Measurements from ENCODE around the gene VPS29.
A peak's percentile ranks its signal among the peaks of the same experiment; 100 is the strongest.
"Not testable (repeated sequence)": the region's sequence is repeated elsewhere in the genome, so short reads cannot be mapped to it uniquely, and the experiment has no call there.

The VPS29 gene

GRCh38 chr12:110468214-110469048 lies 33.5 kb downstream of the VPS29 start, which contains the start of the genes FAM216A and GPN3:
FAM216A (plus strand) TSS chr12:110468845; CDS start chr12:110468876, 31 bp downstream.
GPN3 (minus strand) TSS chr12:110468257; CDS start chr12:110468203, 54 bp downstream.
- no peak for TF ChIP-seq CTCF (IDR thresholded peaks at IDR 0.05; ENCODE audit: borderline replicate concordance, control extremely low read depth, extremely low read depth, insufficient read depth, missing control alignments)
- in situ Hi-C loops (cut with MboI; ENCODE audit: low sequenced_read_pairs, unreplicated experiment) = loop anchor here (10.0 kb wide), 1 partner anchor 226 kb away; no protein-coding TSS in a partner anchor
- peak; percentile 96 for DNase-seq (ENCODE audit: low spot score)

- in situ Hi-C loops (cut with MboI; ENCODE audit: low sequenced_read_pairs, unreplicated experiment) = loop anchor here (10.0 kb wide), 1 partner anchor 227 kb away; no protein-coding TSS in a partner anchor
- no peak for TF ChIP-seq CTCF (IDR thresholded peaks at IDR 0.05; ENCODE audit: borderline replicate concordance, control extremely low read depth, extremely low read depth, insufficient read depth, missing control alignments)
- no peak for DNase-seq (ENCODE audit: low spot score)
These were observed 34.1 kb downstream of the VPS29 start for GRCh38 chr12:110467847-110468213.

- DNase-seq (ENCODE audit: low spot score) = no peak
- TF ChIP-seq CTCF (IDR thresholded peaks at IDR 0.05; ENCODE audit: borderline replicate concordance, control extremely low read depth, extremely low read depth, insufficient read depth, missing control alignments) = no peak
- in situ Hi-C loops (cut with MboI; ENCODE audit: low sequenced_read_pairs, unreplicated experiment) = loop anchor here (10.0 kb wide), 1 partner anchor 228 kb away; no protein-coding TSS in a partner anchor
These were observed 35.1 kb downstream of the VPS29 start for GRCh38 chr12:110466791-110467190.

GRCh38 chr12:110465765-110466164 lies 36.1 kb downstream of the VPS29 start:
- DNase-seq (ENCODE audit: low spot score) = not testable (repeated sequence)
- in situ Hi-C loops (cut with MboI; ENCODE audit: low sequenced_read_pairs, unreplicated experiment) = loop anchor here (10.0 kb wide), 1 partner anchor 229 kb away; no protein-coding TSS in a partner anchor

- no peak for TF ChIP-seq CTCF (IDR thresholded peaks at IDR 0.05; ENCODE audit: borderline replicate concordance, control extremely low read depth, extremely low read depth, insufficient read depth, missing control alignments)
- DNase-seq (ENCODE audit: low spot score) = no peak
- in situ Hi-C loops (cut with MboI; ENCODE audit: low sequenced_read_pairs, unreplicated experiment) = loop anchor here (10.0 kb wide), 1 partner anchor 230 kb away; no protein-coding TSS in a partner anchor
These were observed 36.9 kb downstream of the VPS29 start for GRCh38 chr12:110465024-110465423.

- DNase-seq (ENCODE audit: low spot score) = not testable (repeated sequence)
- in situ Hi-C loops (cut with MboI; ENCODE audit: low sequenced_read_pairs, unreplicated experiment) = loop anchor here (10.0 kb wide), 1 partner anchor 234 kb away; no protein-coding TSS in a partner anchor
These were observed 40.7 kb downstream of the VPS29 start for GRCh38 chr12:110461189-110461588.

GRCh38 chr12:110458756-110459155 lies 43.2 kb downstream of the VPS29 start:
- no peak for TF ChIP-seq CTCF (IDR thresholded peaks at IDR 0.05; ENCODE audit: borderline replicate concordance, control extremely low read depth, extremely low read depth, insufficient read depth, missing control alignments)
- in situ Hi-C loops (cut with MboI; ENCODE audit: low sequenced_read_pairs, unreplicated experiment) = no loop called here

More at GRCh38 chr12:110458756-110459155, 43.2 kb downstream of the VPS29 start:
- no peak for DNase-seq (ENCODE audit: low spot score)

Data from GM13976 (cell line).